ENCODE measurements around the gene VWA7.
A peak's percentile ranks its signal among the peaks of the same experiment; 100 is the strongest.
"Not testable (repeated sequence)": the region's sequence is repeated elsewhere in the genome, so short reads cannot be mapped to it uniquely, and the experiment has no call there.

Gene VWA7

DNA sequence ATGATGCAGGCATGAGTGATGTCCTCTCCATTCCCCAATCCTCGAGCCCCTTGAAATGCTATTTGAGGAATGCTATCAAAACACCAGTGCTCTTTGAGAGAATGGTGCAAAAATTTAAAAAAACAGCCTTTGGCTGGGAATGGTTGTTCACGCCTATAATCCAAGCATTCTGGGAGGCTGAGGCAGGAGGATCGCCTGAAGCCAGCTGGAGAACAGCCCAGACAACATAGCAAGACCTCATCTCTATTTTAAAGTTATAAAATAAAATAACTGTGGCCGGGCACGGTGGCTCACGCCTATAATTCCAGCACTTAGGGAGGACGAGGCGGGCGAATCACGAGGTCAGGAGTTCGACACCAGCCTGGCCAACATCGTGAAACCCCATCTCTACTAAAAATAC lies 22.7 kb upstream of the VWA7 start:
- no peak for DNase-seq

DNA sequence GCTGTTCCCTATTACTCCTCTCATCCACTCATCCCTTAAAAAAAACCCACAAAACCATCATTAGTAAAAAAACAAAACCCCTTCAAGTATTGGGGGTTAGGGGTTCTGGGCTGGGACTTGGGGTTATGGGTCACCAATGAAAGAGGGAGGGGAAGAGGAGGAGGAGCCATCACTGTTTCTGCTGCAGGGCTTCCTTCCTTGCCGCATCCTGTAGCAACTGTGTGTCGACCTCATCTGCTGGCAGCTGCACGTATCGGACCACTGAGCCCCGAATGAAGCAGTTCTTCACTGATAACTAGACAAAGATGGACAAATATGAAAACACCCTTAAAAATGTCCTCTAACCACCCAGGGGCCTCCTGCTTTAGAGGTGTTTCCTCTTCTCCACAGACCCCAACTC lies 20.5 kb upstream of the VWA7 start:
- DNase-seq, result no peak

DNA sequence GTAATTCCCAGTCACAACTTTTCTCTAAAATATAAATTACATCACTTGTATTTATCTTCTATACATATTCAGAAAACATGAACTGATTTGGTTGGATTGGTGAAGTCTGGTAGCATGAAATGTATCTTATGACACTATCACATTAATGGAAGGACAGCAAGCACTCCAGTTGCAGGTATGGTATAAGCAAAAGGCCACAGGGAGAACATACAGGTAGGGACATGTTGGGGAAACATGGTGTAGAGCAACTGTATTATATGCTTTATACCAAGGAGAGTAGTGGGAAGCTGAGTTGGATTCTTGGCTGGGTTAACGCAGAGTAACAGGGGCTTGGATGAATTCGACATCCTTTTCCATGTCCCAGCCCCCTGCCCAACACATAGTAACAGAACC lies 19.9 kb upstream of the VWA7 start:
- DNase-seq, result no peak

DNA sequence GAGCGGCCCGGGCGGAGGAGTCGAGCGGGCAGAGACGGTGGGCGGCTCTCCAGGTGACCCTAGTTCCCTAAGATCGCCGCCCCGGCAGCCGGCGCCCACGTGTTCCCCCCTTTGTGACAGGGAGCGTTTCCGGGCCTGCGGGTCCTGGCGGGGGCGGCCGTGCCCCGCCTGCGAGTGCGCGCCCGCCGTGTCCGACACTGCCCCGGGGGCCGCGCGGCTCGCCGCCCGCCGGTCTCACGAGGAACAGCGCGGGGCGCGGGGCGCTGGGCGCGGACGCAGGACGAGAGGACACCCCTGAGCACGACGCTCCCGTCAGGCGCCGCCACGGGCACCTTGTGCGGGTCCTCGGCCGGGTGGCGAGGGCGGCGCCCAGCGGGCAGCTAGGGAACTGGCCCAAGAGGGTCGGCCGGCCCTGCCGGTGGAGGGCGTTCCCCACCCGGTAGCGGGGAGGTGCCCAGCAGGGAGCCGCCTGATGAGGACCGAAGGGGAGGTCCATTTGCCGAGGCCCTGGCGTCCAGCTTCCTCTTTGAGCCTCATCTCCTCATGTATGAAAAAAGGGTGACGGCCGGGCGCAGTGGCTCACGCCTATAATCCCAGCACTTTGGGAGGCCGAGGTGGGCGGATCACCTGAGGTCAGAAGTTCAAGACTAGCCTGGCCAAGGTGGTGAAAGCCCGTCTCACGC lies 18.6 kb upstream of the VWA7 start, which contains the start of gene VARS1:
Gene VARS1 (minus strand): TSS at position 137 of the 683 bp plus-strand sequence. CDS start 535 bp downstream, outside the sequence.
- DNase-seq, result peak; percentile 96

DNA sequence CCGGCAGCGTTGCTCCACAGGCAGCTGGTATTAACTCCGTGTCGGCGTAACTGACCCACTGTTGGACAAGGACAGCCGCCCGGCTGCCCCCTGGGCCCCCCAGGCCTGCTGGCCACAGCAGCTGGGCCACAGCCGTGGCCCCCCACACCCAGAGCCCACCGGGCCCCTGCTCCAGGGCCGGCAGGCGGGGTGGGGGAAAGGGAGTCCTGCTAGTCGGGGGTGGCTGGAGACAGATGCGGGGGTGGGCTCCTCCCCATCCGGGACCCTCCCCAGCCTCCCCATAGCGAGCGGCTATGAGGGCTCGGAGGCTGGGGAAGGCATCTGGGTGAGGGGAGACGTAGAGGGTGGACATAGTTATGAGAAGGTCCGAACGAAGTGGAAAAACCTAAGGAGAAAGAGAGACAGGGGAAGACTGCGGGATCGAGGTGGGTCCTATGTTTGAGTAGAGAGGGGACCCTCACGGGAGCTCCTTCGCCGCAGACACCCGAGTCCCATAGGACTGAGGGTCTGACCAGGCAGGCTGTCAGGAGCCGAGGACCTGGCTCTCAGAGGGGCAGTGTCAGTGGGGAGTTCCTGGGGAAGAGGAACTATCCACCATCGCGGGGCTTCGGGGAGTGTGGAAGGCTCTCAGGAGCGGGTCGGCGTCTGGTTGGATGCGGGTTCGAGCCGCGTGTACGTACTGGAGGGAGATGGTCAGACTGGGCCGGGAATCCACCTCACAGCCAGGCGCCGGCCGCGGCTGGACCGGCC lies 17.9 kb upstream of the VWA7 start:
- DNase-seq, result no peak

DNA sequence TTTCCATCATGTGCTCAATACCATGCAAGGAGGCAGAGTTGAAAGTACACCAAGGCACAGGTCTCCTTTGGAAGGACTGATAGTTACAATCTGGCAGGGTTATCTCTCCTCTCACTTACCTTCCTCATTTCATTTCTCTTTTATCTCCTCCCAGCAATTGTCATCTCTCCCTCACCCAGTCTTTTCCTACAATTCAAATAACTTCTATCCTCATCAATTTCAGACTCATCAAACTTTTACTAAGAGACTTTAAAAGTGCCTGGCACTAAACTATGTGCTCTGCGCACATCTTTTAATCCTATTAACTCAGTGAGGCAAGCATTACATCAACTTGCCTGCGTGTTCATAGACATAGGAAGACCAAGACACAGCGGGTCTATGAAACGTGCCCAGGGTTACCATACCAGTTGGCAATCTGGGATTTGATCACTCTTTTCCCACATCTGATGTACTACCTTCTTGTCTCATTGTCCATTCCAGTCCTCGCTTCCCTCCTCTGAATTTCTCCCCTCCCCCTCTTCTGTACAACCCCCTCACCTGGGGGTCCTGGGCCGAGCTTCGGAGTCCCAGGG lies 17.3 kb upstream of the VWA7 start:
- peak; percentile 37 for DNase-seq

DNA sequence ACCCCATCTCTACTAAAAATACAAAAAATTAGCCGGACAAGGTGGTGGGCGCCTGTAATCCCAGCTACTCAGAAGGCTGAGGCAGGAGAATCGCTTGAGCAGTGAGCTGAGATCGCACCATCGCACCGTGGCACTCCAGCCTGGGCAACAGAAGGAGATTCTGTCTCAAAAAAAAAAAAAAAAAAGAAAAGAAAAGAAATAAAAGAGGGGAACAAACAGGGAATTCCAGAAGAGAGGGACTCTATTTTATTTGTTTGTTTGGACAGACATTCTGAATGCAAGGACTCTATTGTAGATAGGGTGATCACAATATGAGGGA lies 16.8 kb upstream of the VWA7 start:
- not testable (repeated sequence) for DNase-seq

DNA sequence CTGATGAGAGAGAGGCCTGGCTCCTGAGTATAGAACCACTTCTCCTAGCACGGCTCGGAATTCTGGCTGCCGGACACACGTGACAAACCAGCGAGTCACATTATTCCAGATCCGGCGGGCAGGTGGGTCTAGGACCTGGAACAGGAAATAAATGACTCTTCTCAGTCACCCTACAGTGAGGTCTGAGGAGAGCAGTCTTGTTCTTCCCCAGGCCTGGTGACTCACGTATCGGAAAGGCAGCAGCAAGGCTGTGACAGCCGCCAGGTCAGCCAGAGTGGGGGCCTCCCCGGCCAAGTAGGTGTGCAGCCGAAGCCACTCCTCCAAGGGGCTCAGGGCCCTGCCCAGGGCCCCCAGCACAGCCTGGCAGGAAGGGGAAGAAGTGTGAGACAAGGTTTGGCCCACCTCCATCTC lies 15.6 kb upstream of the VWA7 start:
- peak; percentile 88 for DNase-seq

DNA sequence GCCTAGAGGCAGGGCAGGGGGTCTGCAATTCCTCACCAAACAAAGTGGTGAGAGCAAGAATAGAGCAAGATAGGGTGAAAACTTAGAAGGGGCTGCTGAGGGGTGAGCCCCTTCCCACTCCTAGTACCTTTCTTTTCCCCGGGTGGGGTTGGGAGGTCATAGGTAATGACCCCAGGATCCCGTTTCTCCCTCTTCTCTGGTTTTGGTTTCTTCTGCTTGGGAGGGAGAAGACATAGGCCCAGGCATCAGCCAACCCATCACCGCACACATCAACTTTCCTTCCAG lies 14.9 kb upstream of the VWA7 start:
- DNase-seq, result no peak

DNA sequence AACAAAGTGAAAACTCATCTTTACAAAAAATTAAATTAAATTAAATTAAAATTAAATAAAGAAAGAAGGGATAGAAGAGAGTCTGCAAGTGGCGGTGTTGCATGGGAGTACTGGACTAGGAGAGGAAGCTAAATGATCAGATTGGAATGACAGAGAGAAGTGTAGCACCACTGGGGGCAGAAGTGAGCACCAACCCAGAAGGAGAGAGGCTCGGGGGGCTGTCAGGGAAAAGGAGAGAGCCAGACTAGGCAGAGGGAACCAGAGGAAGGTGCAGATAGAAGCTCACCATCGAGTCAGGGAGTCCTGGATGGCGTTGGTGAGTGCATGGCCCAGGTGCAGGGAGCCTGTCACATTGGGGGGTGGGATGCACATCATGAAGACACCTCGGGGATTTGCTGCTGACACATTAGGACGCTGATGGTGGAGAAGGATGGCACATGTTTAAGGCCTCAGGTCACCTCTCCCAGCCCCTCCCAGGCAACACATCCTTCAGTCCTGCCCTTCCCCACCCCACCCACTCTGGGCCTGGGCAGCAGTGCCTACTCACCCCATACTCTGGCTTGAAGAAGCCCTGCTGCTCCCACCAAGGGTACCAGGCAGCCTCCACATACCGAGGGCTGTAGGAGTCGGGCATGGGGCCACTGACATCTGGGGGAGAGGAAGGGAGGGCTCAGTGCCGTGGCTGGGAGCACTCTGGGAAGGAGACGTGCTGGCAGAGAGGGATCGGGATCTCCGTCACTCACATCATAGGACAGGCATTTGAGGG lies 14.4 kb upstream of the VWA7 start:
- DNase-seq, result peak; percentile 63

DNA sequence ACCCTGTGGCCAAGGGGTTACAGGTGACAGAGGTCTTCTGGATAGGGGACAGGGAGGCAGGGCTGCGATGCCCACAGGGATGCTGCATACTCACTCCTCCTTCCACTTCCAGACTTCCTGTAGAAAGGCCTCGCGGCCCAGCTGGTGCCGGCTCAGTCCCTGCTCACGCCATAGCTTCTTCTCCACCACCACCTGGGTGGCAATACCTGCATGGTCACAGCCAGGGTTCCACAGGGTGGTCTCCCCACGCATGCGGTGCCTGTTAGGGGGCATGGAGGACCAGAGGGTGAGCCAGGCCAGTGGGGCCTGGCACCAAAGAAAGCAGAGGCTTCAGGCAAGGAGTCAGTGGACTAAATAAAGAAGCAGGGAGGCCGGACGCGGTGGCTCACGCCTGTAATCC lies 8.3 kb upstream of the VWA7 start:
- no peak for DNase-seq

DNA sequence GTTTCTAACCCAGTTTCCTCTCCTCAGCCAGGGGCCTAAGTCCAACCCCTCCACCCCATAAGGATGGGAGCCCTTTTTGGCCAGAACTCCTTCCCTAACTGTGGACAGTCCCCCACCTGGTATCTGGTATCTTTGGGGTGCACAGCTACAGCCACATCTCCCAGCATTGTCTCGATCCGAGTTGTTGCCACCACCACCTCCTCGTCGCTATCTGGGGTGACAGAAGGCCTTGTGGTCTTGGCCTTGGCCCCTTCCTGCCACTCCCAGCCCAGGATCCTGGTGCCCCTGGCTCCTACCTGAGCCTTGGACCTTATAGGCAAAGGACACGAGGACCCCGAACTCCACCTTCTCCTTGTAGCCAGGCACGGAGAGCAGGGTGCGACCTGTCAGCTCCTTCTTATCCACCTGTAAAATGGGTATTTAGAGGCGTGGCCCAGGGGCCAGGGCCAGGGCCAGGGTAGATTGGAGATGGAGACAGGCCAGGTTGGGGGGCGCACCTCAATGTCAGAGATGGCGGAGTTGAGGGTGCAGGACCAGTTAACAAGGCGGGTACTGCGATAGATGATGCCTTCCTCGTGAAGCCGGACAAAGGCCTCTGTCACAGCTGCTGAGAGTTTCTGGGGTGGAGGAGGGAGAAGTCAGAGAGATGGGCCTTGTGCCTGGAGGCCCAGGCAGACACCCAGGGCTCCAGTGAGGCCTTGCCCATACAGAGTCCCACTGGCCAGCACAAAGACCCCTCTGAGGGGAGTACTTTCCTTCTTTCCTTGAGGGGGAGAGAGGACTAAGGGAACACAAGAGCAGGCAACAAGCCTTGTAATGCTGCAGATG lies 7.2 kb upstream of the VWA7 start:
- no peak for DNase-seq

DNA sequence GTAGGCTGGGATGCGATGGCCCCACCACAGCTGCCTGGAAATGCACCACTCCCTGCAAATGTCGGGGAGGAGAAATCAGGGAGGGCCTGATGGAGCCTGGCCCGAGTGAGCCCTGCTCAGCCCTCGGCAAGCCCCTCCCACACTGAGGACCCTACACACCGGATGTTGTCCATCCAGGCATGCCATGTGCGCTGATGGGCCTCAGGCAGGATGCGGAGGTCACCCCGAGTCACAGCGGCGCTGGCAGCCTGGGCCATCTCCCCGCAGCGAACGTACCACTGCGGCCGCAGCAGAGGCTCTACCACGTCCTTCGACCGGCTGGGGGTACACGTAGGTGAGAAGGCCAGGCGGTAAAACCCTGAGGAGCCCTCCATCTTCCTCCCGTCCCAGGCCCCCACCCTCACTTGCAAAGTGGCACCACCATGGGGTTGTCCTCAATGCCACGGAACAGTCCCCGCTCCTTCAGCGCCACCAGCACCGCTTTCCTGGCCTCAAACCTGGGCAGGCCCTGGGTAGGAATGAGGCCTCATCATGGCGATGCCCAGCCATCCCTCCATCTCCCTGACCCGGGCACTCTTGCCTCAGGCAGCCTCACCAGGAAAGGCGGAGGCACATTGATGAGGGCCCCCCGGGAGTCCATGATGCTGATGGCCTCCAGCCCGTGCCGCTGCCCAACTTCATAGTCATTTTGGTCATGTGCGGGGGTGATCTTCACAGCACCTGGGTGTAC lies 5.2 kb upstream of the VWA7 start:
- no peak for DNase-seq

DNA sequence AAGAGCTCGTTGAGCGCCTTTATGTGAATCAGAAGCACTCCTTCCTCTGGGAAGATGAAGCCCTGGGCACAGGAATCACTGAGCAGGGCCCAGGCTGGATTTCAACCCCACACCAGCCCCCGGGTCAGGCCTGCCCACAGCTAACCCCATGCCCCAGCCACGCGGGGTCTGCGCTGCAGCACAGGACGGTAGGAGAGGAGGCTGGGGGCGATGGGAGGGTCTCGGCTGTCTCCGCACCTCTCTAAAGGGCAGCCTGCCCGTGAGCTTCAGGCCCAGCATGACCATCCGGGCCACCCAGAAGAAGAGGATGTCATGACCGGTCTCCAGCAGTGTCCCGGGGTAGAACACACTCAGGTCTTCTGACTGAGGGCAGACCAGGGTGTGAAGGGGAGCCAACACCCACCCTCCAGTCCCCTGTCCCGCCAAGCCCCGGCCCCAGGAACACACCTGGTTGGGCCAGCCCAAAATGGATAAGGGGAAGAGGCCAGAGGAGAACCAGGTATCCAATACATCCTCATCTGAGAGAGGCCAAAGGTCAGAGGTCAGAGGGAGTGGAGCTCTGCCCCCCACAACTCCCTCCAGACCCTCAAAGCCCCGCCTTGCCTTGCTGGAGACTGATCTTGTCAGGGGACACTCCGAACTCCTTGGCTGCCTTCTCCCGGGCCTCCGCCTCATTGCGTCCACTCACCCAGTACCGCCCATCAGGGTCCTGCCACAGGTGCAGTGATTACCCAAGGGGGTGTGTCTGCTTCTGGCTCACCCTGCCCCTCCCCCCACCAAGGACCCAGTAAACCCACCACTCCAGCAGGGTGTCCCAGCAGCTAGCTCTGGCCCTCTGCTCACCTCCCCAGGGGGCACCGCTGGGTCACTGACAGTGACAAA lies 4.4 kb upstream of the VWA7 start:
- no peak for DNase-seq

DNA sequence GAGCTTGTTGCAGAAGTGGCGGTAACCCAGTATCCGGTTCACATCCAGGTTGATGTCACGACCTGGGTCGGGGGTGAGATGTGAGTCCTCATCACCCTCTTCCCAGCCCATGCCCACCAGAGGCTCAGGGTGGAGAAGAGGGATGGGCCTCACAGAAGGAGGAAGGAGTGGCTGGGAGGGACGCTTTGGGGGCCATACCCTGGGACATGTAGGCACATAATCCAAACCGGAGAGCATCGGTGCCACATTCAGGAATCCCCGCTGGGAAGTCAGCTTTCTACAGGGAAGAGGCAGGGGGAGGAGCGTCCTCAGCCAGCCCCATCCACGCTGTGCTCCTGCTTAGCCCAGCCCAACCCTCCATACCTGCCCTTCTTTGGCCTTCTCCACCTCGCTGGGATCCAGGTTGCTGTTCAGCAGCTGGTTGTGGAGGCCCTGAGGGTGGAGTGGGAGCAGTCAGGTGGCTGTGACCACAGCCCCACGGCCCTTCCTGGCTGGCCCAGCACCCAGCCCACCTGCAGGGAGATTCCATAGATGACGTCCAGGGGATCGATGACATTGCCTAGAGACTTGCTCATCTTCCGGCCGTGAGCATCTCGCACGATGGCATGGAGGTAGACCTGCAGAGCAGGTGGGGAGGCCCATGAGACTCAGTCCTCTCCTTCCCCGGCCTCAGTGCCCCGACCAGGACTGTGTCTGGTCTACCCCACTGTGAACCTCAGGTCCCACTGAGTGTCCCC lies 3.5 kb upstream of the VWA7 start:
- DNase-seq, result no peak

DNA sequence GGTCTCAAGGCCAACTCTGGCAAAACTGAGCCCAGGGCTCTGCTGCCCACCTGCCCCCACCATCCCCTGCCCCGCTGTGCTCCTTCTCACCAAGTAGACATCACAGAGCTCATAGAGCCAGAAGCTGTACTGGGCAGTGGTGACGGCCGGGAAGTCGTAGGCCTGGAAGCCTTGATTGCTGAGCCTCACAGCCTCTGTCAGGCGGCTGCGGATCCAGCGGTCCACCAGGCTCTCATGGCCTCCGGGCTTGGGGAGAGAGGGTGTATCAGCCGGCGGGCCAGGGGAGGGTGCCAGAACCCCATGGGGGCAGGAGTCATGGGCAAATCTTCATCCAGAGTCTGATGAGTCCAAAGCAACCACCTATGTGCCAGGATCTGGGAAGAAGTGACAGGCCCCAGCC lies 2.8 kb upstream of the VWA7 start:
- DNase-seq, result no peak

DNA sequence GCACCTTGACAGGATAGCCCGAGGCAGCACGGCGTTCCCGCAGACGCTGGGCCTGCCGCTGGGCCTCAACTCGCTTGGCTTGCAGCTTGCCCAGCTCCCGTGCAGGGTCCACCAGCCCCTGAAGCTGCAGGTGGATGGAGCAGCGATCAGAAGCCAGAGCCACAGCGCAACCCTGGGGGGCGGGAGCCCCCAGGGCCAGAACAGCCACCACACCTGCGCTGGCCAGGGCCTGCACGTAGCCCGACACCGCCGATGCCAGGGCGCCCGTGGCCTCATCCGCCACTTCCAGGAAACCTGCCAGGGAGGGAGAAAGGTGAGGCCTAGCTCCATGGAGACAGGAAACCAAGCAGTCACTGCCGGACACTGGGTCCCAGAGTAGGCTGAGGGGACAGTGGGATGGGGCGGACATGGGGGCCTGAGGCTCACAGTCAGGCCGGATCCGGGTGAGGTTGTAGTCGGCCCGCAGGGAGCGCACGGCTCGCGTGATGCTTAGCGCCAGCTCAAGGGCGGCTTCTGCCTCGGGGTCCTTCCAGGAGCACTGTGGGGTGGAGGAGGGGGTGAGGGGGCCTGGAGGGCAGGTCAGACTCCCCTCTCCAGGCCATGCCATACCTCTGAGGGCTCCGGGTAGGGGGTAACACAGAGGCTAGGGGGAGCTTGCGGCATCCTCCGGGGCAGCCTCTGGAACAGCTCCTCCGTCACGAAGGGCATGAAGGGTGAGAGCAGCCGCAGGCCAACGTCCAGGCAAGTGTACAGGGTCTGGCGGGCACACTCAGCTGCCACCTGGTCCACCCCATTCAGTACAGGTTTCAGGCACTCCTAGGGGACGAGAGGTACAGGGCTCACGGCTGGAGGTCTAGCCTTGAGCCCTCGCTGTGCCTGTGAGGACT lies 2.1 kb upstream of the VWA7 start:
- no peak for DNase-seq

DNA sequence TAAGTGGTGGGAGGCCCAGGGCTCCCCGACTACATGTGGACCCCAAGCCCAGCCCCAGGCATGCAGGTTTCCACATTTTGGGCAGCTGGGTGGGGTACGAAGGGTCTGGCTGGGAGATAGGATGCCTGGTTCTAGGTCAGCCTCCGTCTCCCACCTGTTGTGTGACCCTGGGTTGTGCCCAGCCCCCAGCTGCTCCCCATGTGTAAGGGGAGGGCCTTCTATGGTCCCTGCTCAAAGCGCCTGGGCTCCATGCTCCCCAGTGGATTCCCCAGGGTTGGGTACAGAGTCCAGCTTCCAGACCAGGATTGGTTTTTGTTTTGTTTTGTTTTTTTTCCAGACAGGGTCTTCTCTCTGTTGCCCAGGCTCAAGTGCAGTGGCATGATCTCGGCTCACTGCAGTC lies 1.1 kb upstream of the VWA7 start:
- no peak for DNase-seq

DNA sequence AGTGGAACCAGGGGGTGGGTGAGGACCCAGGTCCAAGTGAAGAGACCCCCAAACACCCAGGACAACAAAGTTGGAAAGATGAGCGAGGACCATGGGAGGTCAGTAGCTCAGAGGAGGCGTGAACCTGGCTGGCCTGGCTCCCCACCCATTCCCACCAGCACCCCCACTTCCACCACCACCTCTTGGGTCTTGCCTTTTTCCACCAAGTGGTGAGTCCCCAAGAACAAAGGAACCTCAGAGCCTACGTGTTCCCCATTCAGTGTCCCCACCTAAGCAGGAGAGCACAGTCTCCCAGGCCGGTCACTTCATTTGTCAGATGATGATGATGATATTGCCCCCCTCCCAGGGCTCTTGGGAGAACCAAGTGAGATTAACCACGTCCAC lies 531 bp upstream of the VWA7 start:
- DNase-seq, result no peak
